Tibial nerve (tissue), 4 donors: Measurements from ENCODE around the gene GPI. TPM values are rescaled to one million over a fixed set of nuclear protein-coding genes. Genes with fewer than 3 reads are reported as not detected.
"Not testable (repeated sequence)": the region's sequence is repeated elsewhere in the genome, so short reads cannot be mapped to it uniquely, and the experiment has no call there.

Experiments
- DNase-seq, 2 donors: peaks; one replicate each; pipeline ENCODE4 v3.0.0-alpha.2; 2019; ENCODE audit warnings: low spot score in 2 of 2
- H3K27ac ChIP-seq, 4 donors: fragments of 200-600 bp; sonication (generic) in 3 of 4; one replicate each; pipeline ENCODE4 v1.5.1; 2017 to 2019; ENCODE audit warnings: mild to moderate bottlenecking in 1 of 4
- H3K27me3 ChIP-seq, 2 donors: fragments of 200-600 bp; sonication (generic) in 1 of 2; one replicate each; pipeline versions ENCODE4 v1.5.1 to v1.6.0; 2017 to 2019
- H3K36me3 ChIP-seq, 3 donors: fragments of 200-600 bp; sonication (generic); one replicate each; pipeline ENCODE4 v1.5.1; 2018 to 2019
- H3K4me1 ChIP-seq, 4 donors: fragments of 200-600 bp; sonication (generic) in 3 of 4; one replicate each; pipeline ENCODE4 v1.5.1; 2017 to 2019
- H3K4me3 ChIP-seq, 4 donors: fragments of 200-600 bp; sonication (generic) in 3 of 4; one replicate each; pipeline ENCODE4 v1.5.1; 2017 to 2019; ENCODE audit warnings: mild to moderate bottlenecking in 1 of 4, moderate library complexity in 1 of 4
- H3K9me3 ChIP-seq, 4 donors: fragments of 200-600 bp; sonication (generic) in 3 of 4; one replicate each; pipeline ENCODE4 v1.5.1; 2017 to 2019
- EP300 ChIP-seq, 2 donors: sonication (generic); formaldehyde crosslinking; IDR thresholded peaks; one replicate each; pipeline ENCODE4 v1.6.1; 2017; ENCODE audit warnings: antibody characterized with exemption in 2 of 2, mild to moderate bottlenecking in 1 of 2
- POLR2A ChIP-seq, 2 donors: fragments of 450-650 bp; IDR thresholded peaks; one replicate each; pipeline ENCODE4 v1.6.1; 2017; ENCODE audit warnings: antibody characterized with exemption in 2 of 2, mild to moderate bottlenecking in 2 of 2, moderate library complexity in 2 of 2
- WGBS, 2 donors: methylation state at CpG; one replicate each; pipeline ENCODE4 v1.1.5; 2018; 5-methylcytosine and 5-hydroxymethylcytosine counted together
- total RNA-seq, 4 donors: library from RNA; depleted of rRNA; stranded (reverse); fragments of >200 nt; gene quantifications; one replicate each; pipeline ENCODE4 v1.1.0, GENCODE V29; 2016
- TF ChIP-seq, protein P1 (sequence below), 5 experiments: fragments of 200-600 bp in 3 of 5; fragments of 450-650 bp in 2 of 5; sonication (generic) in 3 of 5; IDR thresholded peaks; one replicate each; pipeline ENCODE4 v1.5.1; 2016 to 2019; ENCODE audit warnings: antibody characterized with exemption in 5 of 5, mild to moderate bottlenecking in 3 of 5, moderate library complexity in 2 of 5

The GPI gene
- total RNA-seq, 4 donors from 2014 or later: 156 to 233 (median 177) TPM

DNA sequence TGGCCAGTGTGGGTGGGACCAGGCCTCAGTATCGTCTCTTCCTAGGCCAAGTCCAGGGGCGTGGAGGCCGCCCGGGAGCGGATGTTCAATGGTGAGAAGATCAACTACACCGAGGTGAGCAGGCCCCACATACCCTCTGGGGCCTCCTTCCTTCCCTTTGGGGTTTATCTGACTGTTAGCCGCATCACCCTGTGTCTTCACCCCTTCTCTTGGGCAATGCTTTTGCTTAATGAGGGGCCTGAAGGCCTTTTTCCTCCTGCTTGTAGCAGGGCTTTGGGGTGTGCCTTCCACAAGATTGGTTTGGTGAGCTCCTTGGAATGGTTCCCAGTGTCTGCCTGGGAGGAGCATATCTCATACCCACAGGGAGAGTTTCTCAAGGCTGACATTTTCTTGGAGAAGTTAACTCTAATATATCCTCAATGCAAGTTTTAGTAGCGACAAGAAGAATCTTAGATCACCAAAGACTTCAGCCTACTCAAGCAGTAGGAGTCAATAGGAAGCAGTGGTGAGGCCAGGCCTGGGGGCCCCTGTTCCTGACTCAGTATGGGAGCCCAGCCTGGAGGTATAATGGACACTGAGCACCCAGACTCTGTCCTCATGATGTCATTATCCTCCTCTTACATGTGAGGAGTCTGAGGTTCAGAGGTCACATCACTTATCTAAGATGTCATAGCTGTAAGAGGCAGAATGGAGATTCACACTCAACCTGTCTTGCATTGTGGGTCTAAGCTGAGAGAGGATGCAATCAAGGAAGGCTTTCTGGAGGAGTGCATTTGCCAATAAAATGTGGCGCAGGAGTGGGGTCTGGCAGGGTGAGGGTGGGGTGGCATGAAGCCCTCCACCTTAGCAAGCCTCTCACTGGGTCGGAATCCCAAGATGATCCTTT, 2.0 kb downstream of the GPI start:
- no peak for TF ChIP-seq EP300 (IDR thresholded peaks at IDR 0.05)
- TF ChIP-seq, protein P1, sequence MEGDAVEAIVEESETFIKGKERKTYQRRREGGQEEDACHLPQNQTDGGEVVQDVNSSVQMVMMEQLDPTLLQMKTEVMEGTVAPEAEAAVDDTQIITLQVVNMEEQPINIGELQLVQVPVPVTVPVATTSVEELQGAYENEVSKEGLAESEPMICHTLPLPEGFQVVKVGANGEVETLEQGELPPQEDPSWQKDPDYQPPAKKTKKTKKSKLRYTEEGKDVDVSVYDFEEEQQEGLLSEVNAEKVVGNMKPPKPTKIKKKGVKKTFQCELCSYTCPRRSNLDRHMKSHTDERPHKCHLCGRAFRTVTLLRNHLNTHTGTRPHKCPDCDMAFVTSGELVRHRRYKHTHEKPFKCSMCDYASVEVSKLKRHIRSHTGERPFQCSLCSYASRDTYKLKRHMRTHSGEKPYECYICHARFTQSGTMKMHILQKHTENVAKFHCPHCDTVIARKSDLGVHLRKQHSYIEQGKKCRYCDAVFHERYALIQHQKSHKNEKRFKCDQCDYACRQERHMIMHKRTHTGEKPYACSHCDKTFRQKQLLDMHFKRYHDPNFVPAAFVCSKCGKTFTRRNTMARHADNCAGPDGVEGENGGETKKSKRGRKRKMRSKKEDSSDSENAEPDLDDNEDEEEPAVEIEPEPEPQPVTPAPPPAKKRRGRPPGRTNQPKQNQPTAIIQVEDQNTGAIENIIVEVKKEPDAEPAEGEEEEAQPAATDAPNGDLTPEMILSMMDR (IDR thresholded peaks at IDR 0.05): no peak
- TF ChIP-seq POLR2A (IDR thresholded peaks at IDR 0.05): no peak
- no peak for DNase-seq
- Histone ChIP-seq H3K4me1 (peaks cover 3 to 32% (median 13%) of the 10 kb centered on the region in 4 donors), H3K27ac (peak overlapping the region in 1 of 4 donors; percentile 6), H3K4me3 (peak overlapping the region in 1 of 4 donors; percentile 78), H3K27me3 (no peaks in the 10 kb centered on the region), H3K9me3 (no peaks in the 10 kb centered on the region), H3K36me3 (peaks cover 0 to 50% (median 0%) of the 10 kb centered on the region in 3 donors)
- WGBS, 2 donors: 77 to 86% methylated on average over 10 of the region's 10 CpGs

DNA sequence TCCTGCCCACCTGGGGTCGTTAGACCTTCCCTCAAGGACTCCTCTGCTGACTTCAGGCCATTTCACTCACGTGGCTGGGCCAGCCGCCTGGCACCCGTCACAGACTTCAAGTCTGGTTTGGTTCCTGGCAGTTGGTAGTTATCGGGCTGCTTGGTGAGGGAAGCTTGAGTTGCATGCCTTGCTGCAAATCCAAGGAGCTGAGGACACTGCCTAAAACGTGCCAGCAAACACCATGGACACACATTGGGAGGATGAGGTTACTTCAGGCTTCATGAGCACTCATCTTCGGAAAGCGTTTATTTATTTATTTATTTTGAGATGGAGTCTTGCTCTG, 2.6 kb downstream of the GPI start:
- Histone ChIP-seq H3K4me1 (peaks cover 3 to 32% (median 13%) of the 10 kb centered on the region in 4 donors), H3K27me3 (no peaks in the 10 kb centered on the region), H3K27ac (no peak overlapping the region), H3K9me3 (no peaks in the 10 kb centered on the region), H3K4me3 (no peak overlapping the region), H3K36me3 (peaks cover 0 to 57% (median 0%) of the 10 kb centered on the region in 3 donors)
- no peak for DNase-seq
- 91 to 92% methylated on average over 8 of the region's 8 CpGs for WGBS, 2 donors
- TF ChIP-seq, protein P1 (IDR thresholded peaks at IDR 0.05): no peak
- TF ChIP-seq EP300 (IDR thresholded peaks at IDR 0.05) (no peak), POLR2A (IDR thresholded peaks at IDR 0.05) (no peak)

DNA sequence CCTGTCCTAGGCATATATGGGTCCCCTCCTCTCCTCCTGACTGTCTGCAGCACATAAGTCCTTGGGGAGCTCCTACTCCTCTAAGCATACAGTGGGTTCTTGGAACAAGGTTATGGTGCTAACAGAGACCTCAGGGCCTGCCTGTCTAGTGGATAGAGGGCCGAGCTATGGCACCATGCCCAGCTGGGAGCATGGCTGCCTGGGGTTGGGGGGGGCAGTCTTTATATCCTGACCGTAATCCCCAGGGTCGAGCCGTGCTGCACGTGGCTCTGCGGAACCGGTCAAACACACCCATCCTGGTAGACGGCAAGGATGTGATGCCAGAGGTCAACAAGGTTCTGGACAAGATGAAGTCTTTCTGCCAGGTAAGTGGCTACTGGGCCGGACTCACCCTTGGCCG, 3.3 kb downstream of the GPI start:
- Histone ChIP-seq H3K27ac (no peak overlapping the region), H3K4me3 (no peak overlapping the region), H3K9me3 (no peaks in the 10 kb centered on the region), H3K4me1 (peaks cover 3 to 32% (median 13%) of the 10 kb centered on the region in 4 donors), H3K27me3 (no peaks in the 10 kb centered on the region), H3K36me3 (peaks cover 0 to 64% (median 0%) of the 10 kb centered on the region in 3 donors)
- WGBS, 2 donors: 90% methylated on average over 8 to 9 of the region's 10 CpGs
- DNase-seq: no peak
- TF ChIP-seq EP300 (IDR thresholded peaks at IDR 0.05) (no peak), POLR2A (IDR thresholded peaks at IDR 0.05) (no peak)
- TF ChIP-seq, protein P1 (IDR thresholded peaks at IDR 0.05): no peak

DNA sequence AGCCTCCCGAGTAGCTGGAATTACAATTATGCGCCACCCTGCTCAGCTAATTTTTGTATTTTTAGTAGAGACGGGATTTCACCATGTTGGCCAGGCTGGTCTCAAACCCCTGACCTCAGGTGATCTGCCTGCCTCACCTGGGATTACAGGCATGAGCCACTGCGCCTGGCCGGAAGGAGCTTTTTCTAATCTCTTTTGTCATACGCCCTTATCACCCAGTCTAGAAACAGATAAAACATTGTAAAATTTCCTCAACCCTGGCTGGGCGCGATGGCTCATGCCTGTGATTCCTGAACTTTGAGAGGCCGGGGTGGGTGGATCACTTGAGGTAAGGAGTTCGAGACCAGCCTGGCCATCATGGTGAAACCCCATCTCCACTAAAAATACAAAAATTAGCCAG, 4.2 kb downstream of the GPI start:
- not testable (repeated sequence) for H3K9me3 ChIP-seq, H3K4me3 ChIP-seq, H3K27me3 ChIP-seq, DNase-seq, H3K27ac ChIP-seq
- 95 to 98% methylated on average over 10 of the region's 10 CpGs for WGBS, 2 donors
- Histone ChIP-seq H3K4me1 (peaks cover 3 to 32% (median 13%) of the 10 kb centered on the region in 4 donors), H3K36me3 (peaks cover 0 to 72% (median 2%) of the 10 kb centered on the region in 3 donors)

DNA sequence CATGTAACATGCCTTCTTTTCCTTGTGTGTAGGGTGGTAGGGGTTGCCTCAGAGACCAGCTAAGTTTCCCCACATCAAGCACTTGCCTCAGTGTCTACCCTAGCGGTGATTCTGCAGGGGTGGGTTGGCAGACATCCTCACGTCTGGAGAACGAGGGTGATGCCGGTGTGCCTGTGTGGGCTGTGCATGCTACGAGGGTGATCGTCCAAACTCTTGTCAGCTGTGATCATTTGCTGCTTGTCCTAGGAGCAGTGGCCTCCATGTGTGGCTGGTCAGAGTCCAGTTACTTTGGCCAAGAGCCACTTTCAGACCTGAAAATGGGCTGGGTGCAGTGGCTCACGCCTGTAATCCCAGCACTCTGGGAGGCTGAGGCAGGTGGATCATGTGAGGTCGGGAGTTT, 5.1 kb downstream of the GPI start:
- H3K27ac ChIP-seq: no peak overlapping the region
- no peaks in the 10 kb centered on the region for H3K9me3 ChIP-seq
- H3K36me3 ChIP-seq: peaks cover 0 to 82% (median 10%) of the 10 kb centered on the region in 3 donors
- peaks cover 3 to 27% (median 13%) of the 10 kb centered on the region in 4 donors for H3K4me1 ChIP-seq
- WGBS, 2 donors: 89 to 91% methylated on average over 8 of the region's 8 CpGs
- H3K4me3 ChIP-seq: no peak overlapping the region
- no peak for DNase-seq
- no peak for TF ChIP-seq EP300 (IDR thresholded peaks at IDR 0.05)
- TF ChIP-seq POLR2A (IDR thresholded peaks at IDR 0.05): no peak
- TF ChIP-seq, protein P1 (IDR thresholded peaks at IDR 0.05): no peak
- no peaks in the 10 kb centered on the region for H3K27me3 ChIP-seq
